B cell (primary cell): Measurements from ENCODE around the gene TOGARAM1.

ENCODE experiments used
- EZH2 ChIP-seq: IDR thresholded peaks from 2 replicates; pipeline ENCODE4 v1.6.1; 2012; ENCODE audit warnings: borderline replicate concordance, low read depth, mild to moderate bottlenecking, moderate library complexity, low read length; ENCODE audit not compliant: insufficient read depth, poor library complexity, severe bottlenecking
- TF ChIP-seq, protein P1 (sequence below): fragments of 200-600 bp; IDR thresholded peaks from one replicate; pipeline ENCODE4 v1.8.0; 2022; ENCODE audit warnings: antibody characterized with exemption, mild to moderate bottlenecking

DNA sequence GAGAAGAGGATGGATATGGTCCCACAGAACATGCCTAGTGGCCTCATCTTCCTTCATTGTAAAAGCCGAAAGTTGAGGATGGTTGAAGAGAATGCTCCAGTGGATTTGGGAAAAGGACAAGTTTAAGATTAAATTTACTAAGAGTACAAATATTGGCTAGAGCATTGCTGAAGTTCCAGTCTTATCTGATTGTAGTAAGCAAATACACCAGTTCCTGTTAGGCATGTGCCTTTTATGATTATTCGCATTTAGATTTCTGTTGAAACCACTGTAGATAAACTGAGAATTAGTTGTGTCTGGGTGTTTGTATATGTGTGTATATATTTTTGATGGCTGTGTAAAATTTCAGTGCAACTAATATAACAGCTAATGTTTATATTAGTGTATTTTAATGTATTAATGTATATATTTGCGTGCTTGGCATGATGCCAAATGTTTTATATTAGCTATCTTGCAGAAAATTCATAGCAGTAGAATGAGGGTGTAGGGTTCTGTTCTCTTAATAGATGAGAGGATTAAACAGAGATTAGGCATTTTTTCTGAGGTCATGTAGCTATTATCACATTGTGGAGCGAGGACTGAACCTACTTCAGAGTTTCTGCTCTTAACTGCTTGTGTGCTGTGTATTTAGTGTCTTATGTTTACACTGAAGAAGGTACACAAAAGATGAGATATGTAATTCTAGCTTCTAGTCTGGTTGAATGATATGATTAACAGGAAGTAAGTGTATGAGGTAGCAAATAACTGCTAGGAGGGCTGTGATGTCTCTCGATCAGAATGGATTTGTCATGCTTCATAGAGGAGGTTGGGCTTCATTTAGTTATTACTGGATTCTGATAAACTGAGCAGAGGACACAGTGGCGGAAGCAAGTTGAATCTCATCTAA is 151.1 kb downstream of the TOGARAM1 start:
- no peak for TF ChIP-seq EZH2
- TF ChIP-seq, protein P1, sequence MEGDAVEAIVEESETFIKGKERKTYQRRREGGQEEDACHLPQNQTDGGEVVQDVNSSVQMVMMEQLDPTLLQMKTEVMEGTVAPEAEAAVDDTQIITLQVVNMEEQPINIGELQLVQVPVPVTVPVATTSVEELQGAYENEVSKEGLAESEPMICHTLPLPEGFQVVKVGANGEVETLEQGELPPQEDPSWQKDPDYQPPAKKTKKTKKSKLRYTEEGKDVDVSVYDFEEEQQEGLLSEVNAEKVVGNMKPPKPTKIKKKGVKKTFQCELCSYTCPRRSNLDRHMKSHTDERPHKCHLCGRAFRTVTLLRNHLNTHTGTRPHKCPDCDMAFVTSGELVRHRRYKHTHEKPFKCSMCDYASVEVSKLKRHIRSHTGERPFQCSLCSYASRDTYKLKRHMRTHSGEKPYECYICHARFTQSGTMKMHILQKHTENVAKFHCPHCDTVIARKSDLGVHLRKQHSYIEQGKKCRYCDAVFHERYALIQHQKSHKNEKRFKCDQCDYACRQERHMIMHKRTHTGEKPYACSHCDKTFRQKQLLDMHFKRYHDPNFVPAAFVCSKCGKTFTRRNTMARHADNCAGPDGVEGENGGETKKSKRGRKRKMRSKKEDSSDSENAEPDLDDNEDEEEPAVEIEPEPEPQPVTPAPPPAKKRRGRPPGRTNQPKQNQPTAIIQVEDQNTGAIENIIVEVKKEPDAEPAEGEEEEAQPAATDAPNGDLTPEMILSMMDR: no peak
